ENCODE data around the gene RIPOR3.

Gene RIPOR3

GRCh38 chr20:50691573-50692551, 520 bp upstream of the RIPOR3 start:
- no peak overlapping the region for H3K4me3 ChIP-seq (ENCODE audit: low read length)
- peak; percentile 69 for DNase-seq (ENCODE audit: low read depth)
- no peak for TF ChIP-seq CTCF (IDR thresholded peaks at IDR 0.05; ENCODE audit: insufficient read depth, low read depth, low read length, missing control alignments)

- DNase-seq (ENCODE audit: low read depth): no peak
- no peak overlapping the region for H3K4me3 ChIP-seq (ENCODE audit: low read length)
These were observed 1.3 kb downstream of the RIPOR3 start for GRCh38 chr20:50689864-50690649.

GRCh38 chr20:50688256-50688975, 2.9 kb downstream of the RIPOR3 start:
- no peak for DNase-seq (ENCODE audit: low read depth)
- no peak for TF ChIP-seq CTCF (IDR thresholded peaks at IDR 0.05; ENCODE audit: insufficient read depth, low read depth, low read length, missing control alignments)
- H3K4me3 ChIP-seq (ENCODE audit: low read length): no peak overlapping the region

More at GRCh38 chr20:50689864-50690649, 1.3 kb downstream of the RIPOR3 start:
- no peak for TF ChIP-seq CTCF (IDR thresholded peaks at IDR 0.05; ENCODE audit: insufficient read depth, low read depth, low read length, missing control alignments)

GRCh38 chr20:50686821-50687220, 4.5 kb downstream of the RIPOR3 start:
- TF ChIP-seq CTCF (IDR thresholded peaks at IDR 0.05; ENCODE audit: insufficient read depth, low read depth, low read length, missing control alignments): no peak
- DNase-seq (ENCODE audit: low read depth): no peak
- H3K4me3 ChIP-seq (ENCODE audit: low read length): no peak overlapping the region

GRCh38 chr20:50683570-50683969, 7.8 kb downstream of the RIPOR3 start:
- H3K4me3 ChIP-seq (ENCODE audit: low read length): no peak overlapping the region
- DNase-seq (ENCODE audit: low read depth): no peak
- TF ChIP-seq CTCF (IDR thresholded peaks at IDR 0.05; ENCODE audit: insufficient read depth, low read depth, low read length, missing control alignments): no peak

- H3K4me3 ChIP-seq (ENCODE audit: low read length): no peak overlapping the region
- no peak for DNase-seq (ENCODE audit: low read depth)
- TF ChIP-seq CTCF (IDR thresholded peaks at IDR 0.05; ENCODE audit: insufficient read depth, low read depth, low read length, missing control alignments): no peak
These were observed 8.3 kb downstream of the RIPOR3 start for GRCh38 chr20:50682947-50683530.

All from epithelial cell of esophagus (primary cell).